Raji (cell line): ENCODE results near the gene ANKEF1.

Experiments
- POLR2A ChIP-seq: IDR thresholded peaks from 2 replicates; pipeline ENCODE4 v1.6.1; 2011; ENCODE audit warnings: low read depth, low read length, control low read depth; ENCODE audit not compliant: insufficient read depth

ANKEF1 gene

DNA sequence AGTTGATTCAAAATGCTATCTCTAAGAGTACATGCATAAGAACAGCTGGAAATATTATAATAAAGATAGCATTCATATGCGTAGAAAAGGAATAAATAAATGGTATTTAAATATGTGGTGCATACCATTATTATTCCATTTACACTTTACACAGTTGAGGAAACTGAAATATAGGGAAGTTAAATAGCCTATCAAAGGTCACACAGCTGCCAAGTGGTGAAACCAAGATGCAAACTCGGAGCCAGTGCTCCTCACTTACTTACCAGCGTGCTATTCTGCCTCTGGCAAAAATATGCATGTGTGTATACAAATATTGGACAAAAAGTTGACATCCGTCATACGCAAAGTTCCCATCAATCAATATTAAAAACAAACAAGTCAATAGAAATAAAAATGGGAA lies 22.3 kb upstream of the ANKEF1 start:
- no peak for TF ChIP-seq POLR2A

DNA sequence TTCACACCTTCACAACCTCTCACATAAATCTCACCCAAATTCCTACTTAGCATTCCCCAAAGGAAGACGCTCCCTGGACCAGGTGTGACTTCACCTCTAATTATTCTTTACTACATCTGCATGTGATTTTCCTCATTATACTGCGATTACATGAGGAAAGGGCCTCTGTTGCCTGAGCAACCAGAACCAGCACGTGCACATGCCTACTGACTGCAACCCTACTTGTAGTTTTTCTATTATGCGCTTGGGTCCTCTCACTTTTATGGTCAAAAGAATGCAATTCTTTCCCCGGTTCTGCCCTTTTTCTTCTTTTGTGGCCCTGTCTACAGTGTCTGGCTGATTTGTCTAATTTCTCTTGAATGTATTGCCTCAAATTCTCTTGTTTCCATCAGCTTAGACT lies 20.4 kb upstream of the ANKEF1 start:
- TF ChIP-seq POLR2A = no peak

DNA sequence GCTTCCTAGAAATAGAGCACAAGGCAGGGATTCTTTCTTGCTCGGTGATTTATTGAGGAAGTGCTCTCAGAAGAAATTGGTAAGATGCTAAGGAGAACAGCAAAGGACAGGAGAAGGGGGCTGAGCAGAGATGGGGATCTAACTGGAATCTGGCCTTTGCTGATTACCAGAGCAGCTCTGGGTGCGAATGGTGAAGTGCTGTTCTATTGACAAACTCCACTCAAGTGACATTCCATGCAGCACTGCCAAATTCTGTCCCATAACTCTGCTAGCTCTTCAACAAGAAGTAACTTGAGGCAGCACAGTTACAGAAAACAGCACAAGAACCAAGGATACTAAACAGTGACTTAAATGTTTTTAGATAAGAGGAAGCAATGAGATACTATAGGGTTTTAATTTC lies 13.8 kb upstream of the ANKEF1 start:
- no peak for TF ChIP-seq POLR2A

DNA sequence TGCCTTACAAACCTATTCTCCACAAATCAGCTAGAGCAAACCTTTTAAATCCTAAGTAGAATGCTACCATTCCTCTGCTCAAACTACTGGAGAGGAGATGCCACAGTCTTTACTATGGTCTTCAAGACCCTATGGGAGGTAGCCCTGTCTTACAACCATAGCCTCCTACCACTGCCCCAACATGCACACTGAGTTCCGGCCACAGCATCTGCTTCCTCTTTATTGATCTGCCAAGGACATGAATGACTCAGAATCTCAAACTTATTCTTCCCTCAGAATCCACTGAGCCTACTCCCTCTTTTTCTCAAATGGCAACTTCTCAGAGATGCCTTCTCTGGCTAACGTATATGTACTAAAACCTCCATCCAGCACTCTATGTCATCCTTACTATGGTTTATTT lies 12.2 kb upstream of the ANKEF1 start:
- no peak for TF ChIP-seq POLR2A

DNA sequence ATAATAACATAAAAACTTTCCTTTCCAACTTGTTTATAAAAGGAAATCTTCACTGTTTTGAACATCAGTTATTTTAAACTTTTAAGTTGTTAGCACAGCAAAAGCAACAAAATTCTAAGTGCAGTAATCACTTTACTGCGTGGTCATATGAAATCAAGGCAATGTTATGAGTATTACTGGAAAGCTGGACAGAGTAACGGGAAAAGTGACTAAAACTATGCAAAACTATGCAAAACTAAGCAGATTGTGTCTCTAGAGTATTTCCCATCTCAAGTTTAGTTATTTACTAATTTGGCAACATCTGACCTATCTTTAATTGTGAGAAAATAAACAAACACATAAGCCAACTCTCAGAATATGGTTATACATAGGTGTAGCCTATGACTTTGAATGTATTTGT lies 10.9 kb upstream of the ANKEF1 start:
- no peak for TF ChIP-seq POLR2A

DNA sequence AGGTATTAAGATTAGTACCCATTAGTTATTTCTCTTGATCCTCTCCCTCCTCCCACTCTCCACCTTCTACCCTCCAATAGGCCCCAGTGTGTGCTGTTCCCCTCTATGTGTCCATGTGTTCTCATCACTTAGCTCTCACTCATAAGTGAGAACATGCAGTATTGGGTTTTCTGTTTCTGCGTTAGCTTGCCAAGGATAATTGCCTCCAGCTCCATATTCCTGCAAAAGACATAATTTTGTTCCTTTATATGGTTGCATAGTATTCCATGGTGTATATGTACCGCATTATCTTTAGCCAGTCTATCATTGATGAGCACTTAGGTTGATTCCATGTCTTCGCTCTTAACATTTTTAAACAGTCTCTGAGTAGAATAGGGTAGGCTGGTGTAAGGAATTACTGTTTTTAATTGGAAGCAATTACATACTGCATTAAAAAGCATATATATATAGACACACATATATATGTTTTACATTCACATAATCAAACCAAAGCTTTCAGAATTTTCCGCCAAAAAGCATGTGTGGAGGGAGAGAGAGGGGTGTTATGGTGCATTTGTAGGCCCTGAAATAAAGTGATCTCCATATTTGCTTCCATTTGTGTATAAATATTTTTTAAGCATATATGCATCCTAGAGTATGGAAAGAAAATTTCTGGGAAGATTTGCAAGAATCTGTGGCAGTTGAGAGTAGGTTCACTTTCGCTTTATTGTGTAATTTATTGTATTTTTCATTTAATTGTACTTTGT lies 709 bp upstream of the ANKEF1 start:
- no peak for TF ChIP-seq POLR2A

DNA sequence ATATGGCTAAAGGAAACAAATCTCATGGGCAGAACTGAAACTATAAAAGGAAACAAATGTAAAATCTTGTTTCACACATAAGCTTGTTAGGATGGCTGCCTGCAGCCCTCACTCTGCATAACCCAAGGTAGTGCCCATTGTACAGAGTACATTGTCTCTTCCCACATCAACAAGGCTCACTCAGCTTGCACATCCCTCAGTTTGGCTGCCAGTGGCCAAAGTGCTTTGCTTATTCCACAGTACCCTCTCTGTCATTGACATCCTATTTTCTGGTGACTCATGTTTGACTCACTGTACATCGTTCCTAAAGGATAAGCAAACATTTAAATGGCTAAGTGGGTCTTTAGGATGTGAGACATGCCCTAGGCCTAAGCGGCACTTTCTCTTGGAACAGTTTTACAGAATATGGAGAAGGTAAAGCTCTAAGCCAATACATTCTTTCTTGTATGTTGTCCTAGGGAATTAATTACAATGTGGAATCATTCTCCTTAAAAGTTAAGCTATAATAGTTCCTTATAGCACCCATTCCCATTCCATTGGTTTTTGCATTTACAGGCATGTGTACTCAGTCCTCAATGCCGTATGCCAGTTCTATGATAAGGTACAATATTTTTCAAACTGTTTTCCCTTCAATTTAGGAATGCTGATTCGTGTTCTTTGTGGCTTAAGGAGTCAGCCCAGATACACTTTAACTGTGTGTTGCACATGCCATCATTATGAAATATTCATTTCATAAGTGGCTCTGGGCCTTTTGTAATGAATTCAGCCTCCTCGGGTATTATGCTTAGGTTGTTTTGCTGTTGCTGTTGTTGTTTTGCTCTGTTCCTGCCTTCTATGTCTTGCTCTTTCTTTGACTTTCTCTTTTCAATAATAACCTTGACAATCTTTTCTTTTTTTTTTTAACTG lies 5.5 kb downstream of the ANKEF1 start:
- no peak for TF ChIP-seq POLR2A

DNA sequence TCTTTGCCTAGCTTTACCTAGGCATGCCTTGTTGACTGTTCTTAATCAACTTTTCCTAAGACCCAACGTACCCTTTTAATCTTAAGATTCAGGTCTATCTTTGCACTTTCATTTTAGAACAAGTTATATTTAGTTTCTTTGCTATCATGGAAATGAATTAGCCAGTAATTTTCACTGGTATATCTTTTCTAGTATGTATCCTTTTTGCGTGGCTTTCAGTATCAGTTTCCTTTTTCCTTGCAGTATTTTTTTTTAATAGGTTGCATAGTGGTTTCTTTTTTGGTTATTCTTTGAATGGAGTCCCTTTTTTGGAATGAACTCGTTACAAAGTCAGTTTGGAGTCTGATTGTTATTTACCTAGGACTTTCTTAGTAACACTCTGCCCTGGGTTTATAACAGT lies 7.3 kb downstream of the ANKEF1 start:
- TF ChIP-seq POLR2A = no peak

DNA sequence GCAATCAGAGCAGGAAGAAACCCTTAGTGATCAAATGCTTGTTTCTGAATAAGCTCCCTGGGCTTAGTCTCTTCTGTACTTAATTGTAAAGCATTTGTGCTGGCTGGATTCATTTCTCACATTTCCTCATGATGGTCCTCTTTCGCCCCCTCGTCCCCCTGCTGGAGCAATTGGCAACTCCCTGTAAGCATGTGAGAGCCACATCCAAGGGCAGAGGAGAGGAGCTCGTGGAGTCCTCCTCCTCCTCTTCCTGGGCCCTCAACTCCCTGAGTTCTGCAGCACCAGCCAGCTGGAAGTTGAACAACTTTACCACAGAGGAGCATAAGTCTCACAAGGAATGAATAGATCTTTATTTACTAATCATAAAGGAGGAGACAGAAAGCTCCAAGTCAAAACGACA lies 12.6 kb downstream of the ANKEF1 start:
- no peak for TF ChIP-seq POLR2A

DNA sequence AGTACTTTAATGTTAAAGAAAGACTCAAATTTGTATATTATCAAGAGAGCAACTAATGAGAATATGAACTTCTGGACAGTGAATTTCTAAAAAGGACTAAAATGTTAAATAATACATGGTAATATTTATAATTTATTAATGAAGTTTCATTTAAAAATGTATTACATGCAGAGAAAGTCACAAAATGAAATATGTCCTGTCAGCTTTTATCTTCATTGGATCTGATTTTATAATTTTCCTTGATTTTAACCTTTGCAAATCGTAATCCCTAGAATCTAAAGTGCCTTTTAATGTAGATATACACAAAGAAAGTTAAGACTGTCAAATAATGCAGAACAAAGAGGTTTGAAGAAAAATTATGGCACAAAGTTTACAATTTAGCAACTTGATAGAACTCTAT lies 16.4 kb downstream of the ANKEF1 start:
- no peak for TF ChIP-seq POLR2A

DNA sequence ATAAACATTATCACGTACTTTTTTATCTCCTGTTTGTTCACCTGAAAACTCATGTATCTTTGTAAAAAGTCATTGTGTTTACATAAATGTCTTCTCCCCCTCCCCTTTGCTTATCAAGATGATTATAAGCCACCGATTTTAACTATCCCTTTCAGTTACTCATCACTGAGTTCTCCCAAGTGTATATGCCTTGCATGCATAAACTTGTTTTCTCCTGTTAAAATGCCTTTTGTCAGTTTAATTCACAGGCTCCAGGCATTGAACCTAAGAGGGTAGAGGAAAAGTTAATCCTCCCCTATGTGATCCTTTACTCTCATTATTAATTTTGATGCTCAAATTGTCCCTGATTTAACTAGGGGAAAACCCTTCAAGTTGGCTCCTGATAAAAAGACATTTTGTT lies 24.2 kb downstream of the ANKEF1 start:
- TF ChIP-seq POLR2A = no peak

DNA sequence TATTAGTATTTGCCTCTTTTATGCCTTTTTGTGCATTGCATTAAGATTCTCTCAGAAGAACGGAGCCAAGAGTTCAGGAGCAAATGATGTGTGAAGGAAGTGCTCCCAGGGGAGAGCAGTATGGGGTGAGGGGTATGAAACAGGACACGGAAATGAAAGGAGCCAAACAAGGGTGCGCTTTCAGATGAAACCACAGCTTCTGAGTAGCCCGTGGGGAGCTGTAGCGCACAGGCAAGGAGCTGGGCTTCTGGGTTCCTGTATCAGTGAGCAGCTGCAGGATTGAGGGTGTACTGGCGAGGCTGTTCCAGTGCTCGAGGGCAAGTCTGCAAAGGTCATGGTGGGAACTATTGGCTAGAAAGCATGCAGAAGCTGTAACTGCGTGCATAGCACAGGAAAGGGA lies 25.4 kb downstream of the ANKEF1 start:
- no peak for TF ChIP-seq POLR2A

DNA sequence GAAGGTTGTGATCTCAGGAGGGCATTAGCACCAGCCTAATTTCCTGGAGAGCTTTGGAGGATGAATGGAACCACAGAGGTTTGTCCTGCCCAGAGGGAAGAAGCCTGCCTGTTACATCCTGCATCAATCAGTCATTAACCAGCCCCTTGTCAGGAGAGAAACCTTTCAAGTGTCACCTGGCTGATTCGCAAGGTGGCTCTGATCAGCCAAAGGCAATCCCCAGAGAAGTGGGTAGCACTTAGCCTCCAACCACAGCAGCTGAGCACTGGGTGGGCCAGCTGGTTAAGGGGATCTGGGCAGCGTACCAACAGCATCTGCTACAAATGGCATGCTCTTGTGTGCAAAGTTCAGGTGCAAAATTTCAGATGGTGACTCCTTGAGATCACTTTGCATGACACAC lies 26.9 kb downstream of the ANKEF1 start:
- TF ChIP-seq POLR2A = no peak

DNA sequence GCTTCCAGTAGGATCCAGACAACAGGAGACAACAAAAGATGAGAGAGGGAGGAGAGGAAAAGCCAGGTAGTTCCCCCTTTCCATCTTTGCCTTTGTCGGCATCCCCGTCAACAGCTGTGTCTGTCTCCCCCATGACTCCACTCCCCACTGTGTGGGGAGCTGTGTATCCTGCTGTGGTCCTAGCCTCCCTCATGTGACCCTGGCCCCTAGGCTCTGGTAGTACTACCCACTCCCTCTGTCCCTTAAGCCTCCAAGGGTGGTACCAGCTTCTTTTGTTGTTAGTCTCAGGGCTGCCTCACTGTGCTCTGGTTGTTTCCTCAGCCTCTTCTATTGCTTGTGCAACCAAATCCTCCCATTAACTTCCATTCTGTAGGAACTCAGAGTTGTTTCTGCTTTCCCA lies 28.7 kb downstream of the ANKEF1 start:
- TF ChIP-seq POLR2A = no peak

DNA sequence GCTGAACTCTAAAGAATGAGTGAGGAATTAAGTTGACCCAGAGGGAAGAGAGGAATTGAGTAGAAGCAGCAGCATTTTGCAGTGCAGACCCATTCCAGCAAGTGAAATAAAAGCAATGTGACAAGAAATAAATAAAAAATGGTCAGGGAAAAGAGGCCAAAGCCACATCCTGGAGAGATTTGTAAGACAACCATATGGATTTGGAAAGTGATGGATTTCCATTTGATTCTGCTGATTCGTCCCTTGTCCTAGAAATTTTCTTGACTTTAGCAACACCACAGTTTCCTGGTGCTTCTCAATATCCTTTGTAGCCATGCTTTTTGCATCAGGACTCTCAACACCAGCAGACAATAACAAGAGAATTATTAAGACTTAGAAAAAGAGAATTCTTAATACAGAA lies 29.8 kb downstream of the ANKEF1 start:
- TF ChIP-seq POLR2A = no peak

DNA sequence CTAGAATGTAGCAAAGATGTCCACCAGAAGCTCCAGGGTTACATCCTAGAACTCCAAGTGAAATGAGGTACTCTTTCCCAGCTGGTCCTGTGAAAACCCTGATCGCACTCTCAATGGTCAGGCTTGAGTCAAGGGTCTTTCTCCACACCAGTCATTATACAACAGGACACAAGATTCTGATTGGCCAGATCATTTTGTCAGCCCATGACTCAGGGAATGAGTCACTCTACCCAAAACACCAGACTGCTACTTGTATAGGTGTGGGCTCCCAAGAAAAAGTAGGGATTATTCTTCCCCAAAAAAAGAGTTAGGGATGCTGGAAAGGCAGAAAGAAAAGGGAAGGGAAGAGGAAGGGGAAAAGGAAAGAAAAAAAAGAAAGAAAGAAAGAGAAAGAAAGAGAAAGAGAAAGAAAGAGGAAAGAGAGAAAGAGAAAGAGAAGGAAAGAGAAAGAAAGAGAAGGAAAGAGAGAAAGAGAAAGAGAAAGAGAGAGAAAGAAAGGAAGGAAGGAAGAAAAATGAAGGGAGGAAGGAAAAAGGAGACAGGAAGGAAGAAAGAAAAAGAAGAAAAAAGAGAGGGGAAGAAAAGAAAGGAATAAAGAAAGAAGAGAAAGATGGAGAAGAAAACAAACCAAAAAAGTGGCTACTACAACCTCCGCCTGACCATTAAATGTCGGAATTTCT lies 30.5 kb downstream of the ANKEF1 start:
- TF ChIP-seq POLR2A = no peak
